Activated T-helper 1 cell treated with anti-CD3 and anti-CD28 coated beads, Interleukin-12 subunit alpha, Interleukin-12 subunit beta, Interleukin-2, Interleukin-4 antibody, amounts not matched to agents 30 ng/mL and 10 ng/mL and 1 ng/mL, durations not matched to agents 14 hours and 24 hours and 36 hours (primary cell): Measurements from ENCODE around the gene LZTR1. TPM values are rescaled to one million over a fixed set of nuclear protein-coding genes. Genes with fewer than 3 reads are reported as not detected.

Experiments used
- DNase-seq: peaks from one replicate; pipeline ENCODE4 v3.0.0; 2021; ENCODE audit warnings: low spot score
- H3K27ac Mint-ChIP-seq: one replicate; pipeline ENCODE4 v1.8.0; 2021; ENCODE audit warnings: mild to moderate bottlenecking, mixed read lengths
- H3K27me3 Mint-ChIP-seq: one replicate; pipeline ENCODE4 v1.8.0; 2022; ENCODE audit warnings: mild to moderate bottlenecking, moderate library complexity, mixed read lengths; ENCODE audit not compliant: insufficient read depth
- H3K36me3 Mint-ChIP-seq: one replicate; pipeline ENCODE4 v1.8.0; 2021; ENCODE audit warnings: low read depth, mixed read lengths
- H3K4me1 Mint-ChIP-seq: one replicate; pipeline ENCODE4 v1.8.0; 2021; ENCODE audit warnings: low read depth, mixed read lengths
- H3K4me3 Mint-ChIP-seq: one replicate; pipeline ENCODE4 v1.8.0; 2021; ENCODE audit warnings: mild to moderate bottlenecking, moderate library complexity, mixed read lengths
- H3K9me3 Mint-ChIP-seq: one replicate; pipeline ENCODE4 v1.8.0; 2021; ENCODE audit warnings: mixed read lengths
- intact Hi-C: fragments of 100-400 bp; cut with micrococcal nuclease; formaldehyde crosslinking; loops from one replicate; pipeline ENCODE4 v1.15.1; 2024
- total RNA-seq: library from RNA; stranded (reverse); gene quantifications from 2 replicates; pipeline ENCODE4 v1.2.3, GENCODE V29; 2022

LZTR1 gene
- total RNA-seq, 1 donor from 2014 or later = 81.9 TPM

DNA sequence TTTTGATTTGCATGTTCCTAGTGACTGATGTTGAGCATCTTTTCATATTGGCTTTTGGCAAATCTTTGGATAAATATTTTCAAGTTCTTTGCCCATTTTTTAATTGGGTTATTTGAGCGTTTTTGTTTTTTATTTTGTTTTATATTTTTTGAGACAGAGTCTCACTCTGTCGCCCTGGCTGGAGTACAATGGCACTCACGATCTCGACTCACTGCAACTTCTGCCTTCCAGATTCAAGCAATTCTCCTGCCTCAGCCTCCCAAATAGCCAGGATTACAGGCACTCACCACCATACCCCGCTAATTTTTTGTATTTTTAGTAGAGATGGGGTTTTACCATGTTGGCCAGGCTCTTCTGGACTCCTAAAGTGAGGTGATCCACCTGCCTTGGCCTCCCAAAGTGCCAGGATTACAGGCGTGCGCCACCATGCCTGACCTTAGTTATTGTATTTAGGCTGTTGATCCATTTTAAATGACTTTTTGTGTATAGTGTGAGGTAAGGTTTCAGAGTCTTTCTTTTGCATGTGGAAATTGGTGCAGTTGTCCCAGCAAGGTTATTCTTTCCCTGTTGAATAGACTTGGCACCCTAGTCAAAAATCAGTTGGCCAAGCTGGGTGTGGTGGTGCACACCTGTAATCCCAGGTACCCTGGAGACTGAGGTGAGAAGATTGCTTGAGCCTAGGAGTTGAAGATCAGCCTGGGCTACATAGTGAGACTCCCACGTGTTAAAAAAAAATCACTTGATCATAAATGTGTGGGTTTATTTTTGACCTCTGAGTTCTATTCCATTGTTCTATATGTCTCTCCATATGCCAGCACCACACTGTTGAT, 38.8 kb upstream of the LZTR1 start:
- DNase-seq = no peak
- intact Hi-C loops = no loop called here
- Mint-ChIP-seq H3K36me3 (peaks cover 23% of the 10 kb centered on the region), H3K27me3 (no peaks in the 10 kb centered on the region), H3K4me3 (no peak overlapping the region), H3K4me1 (peaks cover 59% of the 10 kb centered on the region), H3K9me3 (no peaks in the 10 kb centered on the region), H3K27ac (no peak overlapping the region)

DNA sequence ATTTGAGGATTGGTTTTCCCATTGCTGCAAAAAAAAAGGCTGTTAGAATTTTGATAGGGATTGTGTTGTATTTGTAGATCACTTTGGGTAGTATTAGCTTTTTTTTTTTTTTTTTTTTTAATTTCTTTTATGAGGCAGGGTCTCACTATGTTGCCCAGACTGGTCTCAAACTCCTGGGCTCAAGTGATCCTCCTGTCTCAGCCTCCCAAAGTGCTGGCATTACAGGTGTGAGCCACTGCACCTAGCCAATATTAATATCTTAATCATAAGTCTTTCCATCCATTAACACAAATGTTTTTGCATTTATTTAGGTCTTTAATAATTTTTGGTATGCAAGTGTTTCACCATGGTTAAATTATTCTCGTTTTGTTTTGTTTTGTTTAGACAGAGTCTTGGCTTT, 38.1 kb upstream of the LZTR1 start:
- Mint-ChIP-seq H3K27ac (no peak overlapping the region), H3K9me3 (no peaks in the 10 kb centered on the region), H3K4me1 (peaks cover 53% of the 10 kb centered on the region), H3K36me3 (peaks cover 19% of the 10 kb centered on the region), H3K4me3 (no peak overlapping the region), H3K27me3 (no peaks in the 10 kb centered on the region)
- DNase-seq = no peak
- intact Hi-C loops = no loop called here

DNA sequence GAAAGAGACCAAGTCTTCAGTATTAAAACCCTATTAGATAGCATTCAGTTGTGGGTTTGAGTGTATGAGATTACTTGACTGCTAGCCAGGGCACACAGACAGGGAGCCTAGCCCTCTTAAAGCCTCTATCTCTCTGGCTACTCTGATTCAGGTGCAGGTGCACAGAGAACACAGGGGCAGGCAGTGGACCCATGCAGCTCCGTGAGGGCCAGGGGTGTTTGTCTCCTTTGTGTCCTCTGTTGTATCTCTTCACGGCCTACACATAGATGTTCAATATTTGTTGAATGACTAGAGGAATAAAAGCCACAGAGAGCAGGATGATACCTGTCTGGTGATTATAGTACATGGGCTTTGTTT, 36.5 kb upstream of the LZTR1 start:
- intact Hi-C loops = no loop called here
- no peak for DNase-seq
- Mint-ChIP-seq H3K27me3 (no peaks in the 10 kb centered on the region), H3K36me3 (peaks cover 27% of the 10 kb centered on the region), H3K4me3 (no peak overlapping the region), H3K4me1 (peaks cover 58% of the 10 kb centered on the region), H3K9me3 (no peaks in the 10 kb centered on the region), H3K27ac (no peak overlapping the region)

DNA sequence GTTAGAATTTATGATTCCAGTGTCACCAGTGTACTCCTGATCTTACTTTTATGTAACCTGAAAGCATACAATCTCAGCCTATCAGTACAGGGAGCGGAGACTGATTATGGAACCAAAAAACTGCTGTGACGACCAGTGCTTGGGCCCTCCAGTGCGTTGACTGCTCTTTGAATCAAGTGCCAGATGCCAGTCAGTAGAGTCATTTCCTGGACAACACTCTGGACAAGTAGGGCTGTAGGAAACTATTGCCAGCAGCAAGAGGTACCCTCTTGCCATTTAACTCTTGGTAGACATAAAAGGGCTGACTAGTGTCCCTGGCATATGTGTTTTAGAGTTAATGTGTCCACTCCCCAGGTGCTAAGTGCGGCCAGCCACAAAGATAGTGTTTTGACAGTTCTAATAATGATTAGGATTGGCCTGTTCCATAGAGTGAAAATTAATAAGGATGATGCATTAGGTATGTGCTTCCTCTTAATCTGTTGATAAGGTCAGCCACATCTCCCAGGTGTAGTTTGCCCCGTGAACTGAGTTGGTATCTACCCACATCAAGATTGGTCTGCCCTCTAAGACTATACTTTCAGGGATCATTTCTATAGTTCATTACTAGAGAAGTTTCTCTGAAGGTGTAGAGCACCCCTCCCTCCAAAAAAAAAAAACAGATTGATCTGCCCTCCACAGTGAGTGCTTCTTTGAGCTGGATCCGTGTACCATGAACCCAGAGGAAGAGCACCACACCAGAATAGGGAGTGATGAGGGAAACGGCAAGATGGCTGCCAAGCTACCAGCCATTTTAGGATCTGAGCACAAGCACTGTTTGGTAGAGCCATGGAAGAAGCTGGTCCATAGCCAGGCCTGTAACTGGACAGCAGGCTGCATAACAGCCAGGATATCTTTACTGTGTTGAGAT, 35.8 kb upstream of the LZTR1 start:
- Mint-ChIP-seq H3K27ac (no peak overlapping the region), H3K36me3 (peaks cover 24% of the 10 kb centered on the region), H3K4me3 (no peak overlapping the region), H3K4me1 (peaks cover 53% of the 10 kb centered on the region), H3K9me3 (no peaks in the 10 kb centered on the region), H3K27me3 (no peaks in the 10 kb centered on the region)
- no peak for DNase-seq
- intact Hi-C loops = no loop called here

DNA sequence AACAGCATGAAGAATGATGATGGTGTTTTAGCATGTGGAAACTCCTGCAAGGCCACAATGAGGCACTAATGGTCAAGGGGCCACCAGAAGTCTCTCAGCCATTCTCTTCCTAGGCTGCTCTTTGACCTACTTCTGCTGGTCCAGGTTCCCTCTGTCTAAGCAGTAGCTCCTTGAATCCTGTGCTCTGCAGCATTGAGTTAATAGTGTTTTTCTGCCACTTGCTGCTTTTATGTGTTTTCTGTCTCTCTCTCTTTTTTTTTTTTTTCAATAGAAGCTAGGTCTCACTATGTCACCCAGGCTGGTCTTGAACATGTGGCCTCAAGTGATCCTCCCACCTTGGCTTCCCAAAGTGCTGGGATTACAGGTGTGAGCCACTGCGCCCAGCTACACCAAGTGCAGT, 35.1 kb upstream of the LZTR1 start:
- Mint-ChIP-seq H3K27me3 (no peaks in the 10 kb centered on the region), H3K9me3 (no peaks in the 10 kb centered on the region), H3K27ac (no peak overlapping the region), H3K4me1 (peaks cover 50% of the 10 kb centered on the region), H3K4me3 (no peak overlapping the region), H3K36me3 (peaks cover 28% of the 10 kb centered on the region)
- no peak for DNase-seq
- intact Hi-C loops = no loop called here

DNA sequence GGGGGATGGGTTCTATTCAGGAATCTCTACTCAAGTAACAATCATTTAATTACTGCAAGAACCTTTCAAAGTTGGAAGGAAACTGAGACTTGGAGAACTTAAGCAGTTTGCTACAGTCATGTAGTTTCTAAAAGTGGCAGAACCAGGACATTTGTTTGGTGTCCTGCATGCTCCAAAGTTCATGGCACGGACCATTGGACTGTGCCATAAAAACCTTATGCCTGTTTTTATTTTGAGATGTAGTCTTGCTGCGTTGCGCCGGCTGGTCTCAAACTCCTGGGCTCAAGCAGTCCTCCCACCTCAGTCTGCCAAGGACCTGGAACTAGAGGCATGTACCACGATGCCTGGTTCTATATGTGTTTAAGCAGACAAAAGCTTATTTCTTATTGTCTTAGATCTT, 33.6 kb upstream of the LZTR1 start:
- Mint-ChIP-seq H3K4me1 (peaks cover 38% of the 10 kb centered on the region), H3K27ac (no peak overlapping the region), H3K9me3 (no peaks in the 10 kb centered on the region), H3K27me3 (no peaks in the 10 kb centered on the region), H3K36me3 (peaks cover 32% of the 10 kb centered on the region), H3K4me3 (no peak overlapping the region)
- intact Hi-C loops = no loop called here
- DNase-seq = no peak

DNA sequence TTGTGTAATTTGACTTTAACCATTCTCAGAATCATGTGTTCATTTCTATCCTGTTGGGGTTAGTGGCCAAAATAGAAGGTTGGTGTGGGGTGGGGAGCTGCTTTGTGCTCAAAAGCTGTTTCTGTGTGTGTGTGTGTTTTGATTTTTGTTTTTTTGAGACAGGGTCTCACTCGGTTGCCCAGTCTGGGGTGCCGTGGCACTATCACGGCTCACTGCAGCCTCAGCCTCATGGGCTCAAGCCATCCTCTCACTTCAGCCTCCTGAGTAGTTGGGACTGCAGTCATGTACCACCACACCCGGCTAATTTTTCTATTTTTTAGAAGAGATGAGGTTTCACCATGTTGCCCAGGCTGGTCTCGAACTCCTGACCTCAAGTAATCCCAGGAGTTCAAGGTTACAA, 33.1 kb upstream of the LZTR1 start:
- H3K27ac Mint-ChIP-seq = no peak overlapping the region
- H3K4me3 Mint-ChIP-seq = no peak overlapping the region
- DNase-seq = no peak
- H3K9me3 Mint-ChIP-seq = no peaks in the 10 kb centered on the region
- H3K4me1 Mint-ChIP-seq = peaks cover 33% of the 10 kb centered on the region
- intact Hi-C loops = no loop called here
- no peaks in the 10 kb centered on the region for H3K27me3 Mint-ChIP-seq
- H3K36me3 Mint-ChIP-seq = peaks cover 34% of the 10 kb centered on the region

DNA sequence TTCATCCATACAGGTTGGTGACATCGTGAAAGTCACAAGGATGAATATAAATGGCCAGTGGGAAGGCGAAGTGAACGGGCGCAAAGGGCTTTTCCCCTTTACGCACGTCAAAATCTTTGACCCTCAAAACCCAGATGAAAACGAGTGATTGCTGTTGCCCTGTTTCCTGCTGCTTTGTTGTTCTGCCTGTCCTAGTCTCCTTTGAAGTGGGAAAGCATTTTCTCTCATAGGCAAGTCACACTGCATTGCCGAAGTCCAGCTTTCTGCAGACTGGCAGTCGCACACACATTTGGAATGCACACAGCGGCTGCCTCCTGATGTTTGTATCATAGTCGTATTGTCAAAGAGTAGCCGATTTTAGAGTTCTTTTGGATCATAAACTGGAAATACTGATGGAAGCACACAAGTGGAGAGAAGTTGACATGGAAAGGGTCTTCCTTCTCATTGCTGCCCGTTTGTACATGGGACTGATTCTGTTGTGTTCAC, 32.4 kb upstream of the LZTR1 start:
- Mint-ChIP-seq H3K4me1 (peaks cover 33% of the 10 kb centered on the region), H3K27me3 (no peaks in the 10 kb centered on the region), H3K9me3 (no peaks in the 10 kb centered on the region), H3K4me3 (no peak overlapping the region), H3K27ac (no peak overlapping the region), H3K36me3 (peaks cover 39% of the 10 kb centered on the region)
- intact Hi-C loops = no loop called here
- DNase-seq = no peak

DNA sequence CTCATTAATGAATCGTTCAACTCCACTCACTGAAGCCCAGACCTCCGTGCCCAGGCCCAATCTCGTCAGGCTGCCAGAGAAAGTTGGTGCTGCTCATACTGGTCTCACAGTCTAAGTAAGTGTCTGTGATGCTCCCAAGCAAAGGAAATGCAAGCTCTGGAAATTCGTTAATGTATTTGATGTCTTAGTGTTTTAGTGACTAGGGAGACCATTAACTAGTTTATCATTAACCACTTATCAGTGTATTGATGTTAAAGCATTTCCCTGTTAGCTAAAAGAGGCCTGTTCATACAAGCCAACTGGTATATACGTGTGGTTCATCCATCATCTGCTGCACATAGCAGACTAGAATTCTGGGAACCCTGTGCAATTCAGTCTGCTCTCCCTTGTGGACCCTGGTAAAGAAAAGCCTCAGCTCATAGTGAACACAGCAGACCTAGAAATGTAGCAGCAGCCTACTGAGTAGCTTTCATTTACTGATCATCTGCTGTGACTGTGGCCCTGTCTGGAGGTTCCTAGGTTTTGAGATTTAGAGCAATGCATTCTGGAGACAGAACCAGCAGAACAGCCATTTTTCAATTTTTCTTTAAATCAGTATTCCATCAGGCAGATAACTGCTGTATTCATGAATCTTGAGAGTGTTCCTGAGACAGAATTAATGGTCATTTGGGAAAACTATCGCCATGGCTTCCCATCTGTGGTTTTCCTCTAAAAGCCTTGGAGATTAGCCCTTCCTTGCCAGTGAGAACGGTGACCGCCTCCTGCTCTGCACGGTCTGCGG, 30.8 kb upstream of the LZTR1 start:
- Mint-ChIP-seq H3K9me3 (no peaks in the 10 kb centered on the region), H3K36me3 (peaks cover 39% of the 10 kb centered on the region), H3K4me3 (no peak overlapping the region), H3K27ac (no peak overlapping the region), H3K4me1 (peaks cover 20% of the 10 kb centered on the region), H3K27me3 (peaks cover 3% of the 10 kb centered on the region)
- no peak for DNase-seq
- intact Hi-C loops = no loop called here

DNA sequence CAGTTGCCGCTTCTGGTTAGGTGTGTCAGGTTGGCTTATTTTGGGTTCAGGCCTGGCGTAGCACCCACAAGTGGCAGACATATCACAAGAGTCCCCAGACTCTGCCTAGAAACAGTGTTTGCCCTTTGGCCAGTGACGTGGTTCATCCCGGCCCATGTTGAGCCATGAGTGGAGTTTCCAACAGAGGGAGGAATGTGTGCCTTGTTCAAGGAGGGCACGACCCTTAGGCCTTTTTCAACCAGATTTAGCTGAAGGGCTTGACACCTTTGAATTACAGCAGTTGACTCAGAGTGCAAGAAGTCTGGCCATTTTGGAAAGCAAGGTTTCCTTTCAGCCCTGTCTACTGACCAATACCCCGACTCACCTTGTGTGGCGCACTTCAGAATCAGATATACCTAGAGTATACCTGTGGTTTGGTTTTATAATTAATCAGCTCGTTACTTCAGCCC, 30.1 kb upstream of the LZTR1 start:
- Mint-ChIP-seq H3K27ac (no peak overlapping the region), H3K4me1 (peaks cover 15% of the 10 kb centered on the region), H3K9me3 (no peaks in the 10 kb centered on the region), H3K4me3 (no peak overlapping the region), H3K36me3 (peaks cover 35% of the 10 kb centered on the region), H3K27me3 (peaks cover 8% of the 10 kb centered on the region)
- intact Hi-C loops = no loop called here
- DNase-seq = no peak

DNA sequence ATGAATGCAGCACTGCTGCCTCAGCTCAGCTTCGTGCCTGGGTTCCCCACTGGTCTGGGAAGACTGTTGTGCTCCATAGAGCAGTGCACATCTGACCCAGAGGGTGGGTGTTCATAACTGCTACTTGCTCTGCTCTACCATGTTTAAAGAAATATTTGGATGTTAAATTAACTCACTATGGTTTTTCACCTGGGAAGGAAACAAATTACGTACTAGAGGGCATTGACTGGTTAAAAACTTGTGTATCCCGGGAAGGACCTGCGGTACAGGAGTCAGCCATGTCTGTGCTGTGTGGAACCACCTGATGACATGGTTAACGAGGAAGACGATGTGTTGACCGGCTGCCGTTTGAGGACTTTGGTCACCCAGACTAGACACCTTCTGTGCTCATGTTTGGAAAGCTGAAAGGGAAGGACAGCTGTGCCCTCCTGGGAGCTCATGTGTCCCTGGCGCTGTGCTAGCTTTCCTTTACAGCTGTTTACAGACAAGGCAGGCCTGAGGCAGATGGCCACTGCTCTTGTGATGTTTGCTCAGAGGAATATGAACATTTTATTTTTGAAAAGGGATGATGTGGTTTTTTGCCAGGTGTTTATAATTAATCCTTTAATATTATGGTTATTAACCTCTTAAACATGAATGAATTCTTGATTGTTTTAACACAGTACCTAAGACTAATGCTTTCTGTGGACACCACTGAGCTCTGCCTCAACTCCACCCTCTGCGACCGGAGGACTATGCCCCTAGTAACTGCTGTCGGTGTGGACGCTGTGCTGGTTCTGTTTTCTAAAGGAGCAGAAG, 29.4 kb upstream of the LZTR1 start:
- peaks cover 10% of the 10 kb centered on the region for H3K27me3 Mint-ChIP-seq
- intact Hi-C loops = no loop called here
- no peak for DNase-seq

DNA sequence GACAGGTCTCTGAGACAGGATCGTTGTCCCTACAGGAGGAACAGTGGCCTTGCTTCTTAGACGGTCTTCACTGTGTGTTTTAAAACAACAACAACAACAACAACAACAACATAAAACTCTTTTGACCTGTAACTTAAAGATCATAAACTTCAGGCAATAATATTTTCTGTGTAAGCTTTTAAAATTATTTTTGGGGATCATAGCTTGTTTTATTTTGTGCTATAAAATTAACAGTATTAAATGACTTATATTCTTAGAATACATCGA, 28.8 kb upstream of the LZTR1 start:
- intact Hi-C loops = no loop called here
- no peak overlapping the region for H3K27ac Mint-ChIP-seq
- peaks cover 31% of the 10 kb centered on the region for H3K36me3 Mint-ChIP-seq
- peaks cover 11% of the 10 kb centered on the region for H3K4me1 Mint-ChIP-seq
- peaks cover 16% of the 10 kb centered on the region for H3K27me3 Mint-ChIP-seq
- no peaks in the 10 kb centered on the region for H3K9me3 Mint-ChIP-seq
- no peak for DNase-seq
- no peak overlapping the region for H3K4me3 Mint-ChIP-seq

More for the DNA sequence above, 29.4 kb upstream of the LZTR1 start:
- Mint-ChIP-seq H3K4me1 (peaks cover 15% of the 10 kb centered on the region), H3K9me3 (no peaks in the 10 kb centered on the region), H3K27ac (no peak overlapping the region), H3K36me3 (peaks cover 35% of the 10 kb centered on the region), H3K4me3 (no peak overlapping the region)
